ENCODE measurements around the gene CACNG6.

DNA sequence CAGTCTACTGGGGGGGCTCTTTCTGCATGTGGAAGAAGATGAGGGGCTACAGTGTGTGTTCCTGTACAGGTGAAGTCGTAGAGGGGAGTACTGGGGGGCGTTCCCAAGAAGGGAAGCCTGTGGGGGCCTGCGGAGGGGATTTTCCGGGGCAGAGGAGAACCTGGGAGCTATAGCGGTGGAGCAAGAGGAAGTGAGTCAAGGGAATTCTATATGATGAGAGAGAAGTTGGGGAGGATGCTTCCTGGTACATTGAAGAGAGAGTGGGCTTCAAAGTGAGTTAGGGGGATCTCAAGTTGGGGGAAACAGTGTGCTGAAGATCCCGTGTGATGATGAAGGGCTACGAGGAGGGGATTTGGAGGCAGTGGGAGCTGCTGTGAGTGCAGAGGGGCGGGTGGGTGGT lies 30.6 kb upstream of the CACNG6 start:
- TF ChIP-seq, protein P1, sequence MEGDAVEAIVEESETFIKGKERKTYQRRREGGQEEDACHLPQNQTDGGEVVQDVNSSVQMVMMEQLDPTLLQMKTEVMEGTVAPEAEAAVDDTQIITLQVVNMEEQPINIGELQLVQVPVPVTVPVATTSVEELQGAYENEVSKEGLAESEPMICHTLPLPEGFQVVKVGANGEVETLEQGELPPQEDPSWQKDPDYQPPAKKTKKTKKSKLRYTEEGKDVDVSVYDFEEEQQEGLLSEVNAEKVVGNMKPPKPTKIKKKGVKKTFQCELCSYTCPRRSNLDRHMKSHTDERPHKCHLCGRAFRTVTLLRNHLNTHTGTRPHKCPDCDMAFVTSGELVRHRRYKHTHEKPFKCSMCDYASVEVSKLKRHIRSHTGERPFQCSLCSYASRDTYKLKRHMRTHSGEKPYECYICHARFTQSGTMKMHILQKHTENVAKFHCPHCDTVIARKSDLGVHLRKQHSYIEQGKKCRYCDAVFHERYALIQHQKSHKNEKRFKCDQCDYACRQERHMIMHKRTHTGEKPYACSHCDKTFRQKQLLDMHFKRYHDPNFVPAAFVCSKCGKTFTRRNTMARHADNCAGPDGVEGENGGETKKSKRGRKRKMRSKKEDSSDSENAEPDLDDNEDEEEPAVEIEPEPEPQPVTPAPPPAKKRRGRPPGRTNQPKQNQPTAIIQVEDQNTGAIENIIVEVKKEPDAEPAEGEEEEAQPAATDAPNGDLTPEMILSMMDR (IDR thresholded peaks at IDR 0.05), result no peak
- TF ChIP-seq POLR2AphosphoS5 (IDR thresholded peaks at IDR 0.05; ENCODE audit: insufficient read depth in 1 of 2, low read depth in 1 of 2), result no peak
- TF ChIP-seq POLR2A (IDR thresholded peaks at IDR 0.05), result no peak
